Suprapubic skin (tissue), 4 donors: ENCODE data around the gene MTG2.

ENCODE experiments used
- EP300 ChIP-seq: sonication (generic); formaldehyde crosslinking; IDR thresholded peaks from one replicate; pipeline ENCODE4 v1.6.1; 2017; ENCODE audit warnings: antibody characterized with exemption
- POLR2A ChIP-seq, 2 donors: fragments of 450-650 bp; IDR thresholded peaks; one replicate each; pipeline ENCODE4 v1.6.1; 2017; ENCODE audit warnings: antibody characterized with exemption in 2 of 2, mild to moderate bottlenecking in 2 of 2, moderate library complexity in 2 of 2
- POLR2AphosphoS5 ChIP-seq, 3 donors: sonication (generic); formaldehyde crosslinking; IDR thresholded peaks; one replicate each; pipeline ENCODE4 v1.6.1; 2017; ENCODE audit warnings: antibody characterized with exemption in 3 of 3
- TF ChIP-seq, protein P1 (sequence below), 2 donors: fragments of 200-600 bp in 1 of 2; fragments of 450-650 bp in 1 of 2; sonication (generic) in 1 of 2; IDR thresholded peaks; one replicate each; pipeline ENCODE4 v1.5.1; 2016 to 2019; ENCODE audit warnings: antibody characterized with exemption in 2 of 2, mild to moderate bottlenecking in 1 of 2, moderate library complexity in 1 of 2

- TF ChIP-seq, protein P1, sequence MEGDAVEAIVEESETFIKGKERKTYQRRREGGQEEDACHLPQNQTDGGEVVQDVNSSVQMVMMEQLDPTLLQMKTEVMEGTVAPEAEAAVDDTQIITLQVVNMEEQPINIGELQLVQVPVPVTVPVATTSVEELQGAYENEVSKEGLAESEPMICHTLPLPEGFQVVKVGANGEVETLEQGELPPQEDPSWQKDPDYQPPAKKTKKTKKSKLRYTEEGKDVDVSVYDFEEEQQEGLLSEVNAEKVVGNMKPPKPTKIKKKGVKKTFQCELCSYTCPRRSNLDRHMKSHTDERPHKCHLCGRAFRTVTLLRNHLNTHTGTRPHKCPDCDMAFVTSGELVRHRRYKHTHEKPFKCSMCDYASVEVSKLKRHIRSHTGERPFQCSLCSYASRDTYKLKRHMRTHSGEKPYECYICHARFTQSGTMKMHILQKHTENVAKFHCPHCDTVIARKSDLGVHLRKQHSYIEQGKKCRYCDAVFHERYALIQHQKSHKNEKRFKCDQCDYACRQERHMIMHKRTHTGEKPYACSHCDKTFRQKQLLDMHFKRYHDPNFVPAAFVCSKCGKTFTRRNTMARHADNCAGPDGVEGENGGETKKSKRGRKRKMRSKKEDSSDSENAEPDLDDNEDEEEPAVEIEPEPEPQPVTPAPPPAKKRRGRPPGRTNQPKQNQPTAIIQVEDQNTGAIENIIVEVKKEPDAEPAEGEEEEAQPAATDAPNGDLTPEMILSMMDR (IDR thresholded peaks at IDR 0.05) = no peak
- TF ChIP-seq POLR2A (IDR thresholded peaks at IDR 0.05) = no peak
- no peak for TF ChIP-seq EP300
- TF ChIP-seq POLR2AphosphoS5 (IDR thresholded peaks at IDR 0.05) = no peak
Observed at GRCh38 chr20:62141397-62142251, 41.2 kb upstream of the MTG2 start.
